HepG2 (cell line): ENCODE data around the gene PKM. TPM values are rescaled to one million over a fixed set of nuclear protein-coding genes. Genes with fewer than 3 reads are reported as not detected.

Source experiments
- ATAC-seq: fragments of 200-7000 bp; cut with Tn5 transposase; 3 replicates; pipeline ENCODE4 v1.9.1; 2020; ENCODE audit warnings: mild to moderate bottlenecking, moderate library complexity
- BruUV-seq: library from RNA; stranded (reverse); fragments of 400-500 nt; replicated peaks from 2 replicates; lab custom pipeline; 2021; lab: Mats Ljungman, UMichigan
- CTCF ChIA-PET: fragments of 300-600 bp; formaldehyde crosslinking; extraction: SDS; loops from one replicate; lab custom pipeline; 2021; ENCODE audit warnings: low total read pairs, inconsistent platforms, low intra/inter-chr PET ratio; lab: Yijun Ruan, JAX
- POLR2A ChIA-PET: fragments of 350-600 bp; sonication (Branson Sonifier 250); formaldehyde crosslinking; loops from one replicate; lab custom pipeline; 2020; ENCODE audit warnings: antibody characterized with exemption, inconsistent platforms; lab: Yijun Ruan, JAX
- DNase-seq: peaks from one replicate; pipeline ENCODE4 v3.0.0-alpha.2; 2015; ENCODE audit warnings: low spot score
- FAIRE-seq: peaks from 3 replicates; lab custom pipeline; 2011; peaks lifted over from hg19 to GRCh38; lab: Jason Lieb, UNC
- H2AFZ ChIP-seq: one replicate; pipeline ENCODE4 v1.6.1; 2011; ENCODE audit warnings: low read length, inconsistent platforms
- H3K27ac ChIP-seq: fragments of 300-600 bp; 3 replicates; pipeline ENCODE4 v1.8.0; 2011; ENCODE audit warnings: mixed run types, mild to moderate bottlenecking, mixed read lengths, low read length, inconsistent platforms; ENCODE audit not compliant: insufficient read depth; ENCODE audit errors: extremely low read length
- H3K27me3 ChIP-seq, 2 experiments: fragments of 200-600 bp in 1 of 2; 2 replicates in 1 of 2; 3 replicates in 1 of 2; pipeline versions ENCODE4 v1.6.0 to v1.8.0; 2011; ENCODE audit warnings: low read length in 2 of 2, mild to moderate bottlenecking in 2 of 2, moderate library complexity in 2 of 2, inconsistent platforms in 1 of 2; ENCODE audit not compliant: insufficient read depth in 2 of 2, control insufficient read depth in 1 of 2
- H3K36me3 ChIP-seq, 2 experiments: fragments of 200-600 bp in 1 of 2; replicated peaks in 1 of 2; 2 replicates in 1 of 2; 3 replicates in 1 of 2; pipeline versions ENCODE4 v1.5.1 to v1.8.0; 2011; ENCODE audit warnings: low read length in 2 of 2, inconsistent platforms in 1 of 2; ENCODE audit not compliant: insufficient read depth in 2 of 2, control insufficient read depth in 1 of 2
- H3K4me1 ChIP-seq: 2 replicates; pipeline ENCODE4 v1.5.1; 2012; ENCODE audit warnings: low read length, inconsistent platforms; ENCODE audit not compliant: insufficient read depth
- H3K4me2 ChIP-seq: 2 replicates; pipeline ENCODE4 v1.6.0; 2011; ENCODE audit warnings: low read depth, low read length, inconsistent platforms
- H3K4me3 ChIP-seq, 3 experiments: fragments of 200-600 bp in 1 of 3; sonication (generic), shearing (Covaris generic) in 1 of 3; replicated peaks in 1 of 3; 2 replicates each; pipeline ENCODE4 v1.5.1; 2011 to 2016; ENCODE audit warnings: low read length in 3 of 3, inconsistent platforms in 2 of 3, low read depth in 2 of 3, mild to moderate bottlenecking in 2 of 3, control low read depth in 1 of 3, mixed read lengths in 1 of 3; ENCODE audit not compliant: insufficient read depth in 1 of 3
- H3K79me2 ChIP-seq: one replicate; pipeline ENCODE4 v1.6.1; 2011; ENCODE audit warnings: low read length, inconsistent platforms; ENCODE audit not compliant: insufficient read depth
- H3K9ac ChIP-seq: 2 replicates; pipeline ENCODE4 v1.6.0; 2011; ENCODE audit warnings: mild to moderate bottlenecking, low read depth, low read length, inconsistent platforms; ENCODE audit not compliant: insufficient read depth
- H3K9me3 ChIP-seq: 2 replicates; pipeline ENCODE4 v1.5.1; 2012; ENCODE audit warnings: mild to moderate bottlenecking, low read length
- H4K20me1 ChIP-seq: 2 replicates; pipeline ENCODE4 v1.6.0; 2011; ENCODE audit warnings: inconsistent platforms, mild to moderate bottlenecking, low read length, moderate library complexity; ENCODE audit not compliant: insufficient read depth
- ARID5B ChIP-seq: IDR thresholded peaks from 2 replicates; pipeline ENCODE4 v1.4.0; 2020; ENCODE audit warnings: mild to moderate bottlenecking, missing genetic modification reagents
- FOXO1 ChIP-seq: sonication (generic); formaldehyde crosslinking; IDR thresholded peaks from 2 replicates; pipeline ENCODE4 v1.4.0; 2020; ENCODE audit warnings: missing genetic modification reagents
- FOXP1 ChIP-seq, 2 experiments: fragments of 450-650 bp in 1 of 2; IDR thresholded peaks; 2 replicates each; pipeline ENCODE4 v1.6.1; 2017 to 2018; ENCODE audit warnings: antibody characterized with exemption in 1 of 2
- GRHL1 ChIP-seq: sonication (generic); formaldehyde crosslinking; conservative IDR thresholded peaks from 2 replicates; pipeline ENCODE4 v1.8.0; 2022; ENCODE audit warnings: missing genetic modification reagents
- HDAC1 ChIP-seq: sonication (generic); formaldehyde crosslinking; IDR thresholded peaks from 2 replicates; pipeline ENCODE4 v1.5.1; 2020; ENCODE audit warnings: mild to moderate bottlenecking, missing genetic modification reagents
- IKZF5 ChIP-seq: IDR thresholded peaks from 2 replicates; pipeline ENCODE4 v1.6.1; 2018; ENCODE audit warnings: missing genetic modification reagents, mild to moderate bottlenecking, missing compliant biosample characterization
- NR2F6 ChIP-seq, 2 experiments: IDR thresholded peaks; 2 replicates each; pipeline ENCODE4 v1.6.1; 2016; ENCODE audit warnings: antibody characterized with exemption in 1 of 2, mild to moderate bottlenecking in 1 of 2
- PLRG1 ChIP-seq: fragments of 450-650 bp; conservative IDR thresholded peaks from 2 replicates; pipeline ENCODE4 v1.6.1; 2016
- RARA ChIP-seq: IDR thresholded peaks from 2 replicates; pipeline ENCODE4 v1.6.1; 2016; ENCODE audit warnings: missing genetic modification reagents, missing compliant biosample characterization
- SOX5 ChIP-seq: IDR thresholded peaks from 2 replicates; pipeline ENCODE4 v1.6.1; 2016; ENCODE audit warnings: borderline replicate concordance
- ZMYM2 ChIP-seq: sonication (generic); formaldehyde crosslinking; IDR thresholded peaks from 2 replicates; pipeline ENCODE4 v1.8.0; 2022; ENCODE audit warnings: mild to moderate bottlenecking, missing genetic modification reagents
- ZNF644 ChIP-seq: IDR thresholded peaks from 2 replicates; pipeline ENCODE4 v1.6.1; 2016; ENCODE audit warnings: low read depth
- ZNF770 ChIP-seq: sonication (generic); formaldehyde crosslinking; IDR thresholded peaks from 2 replicates; pipeline ENCODE4 v1.5.0; 2020; ENCODE audit warnings: mild to moderate bottlenecking, missing genetic modification reagents
- WGBS: methylation state at CpG from one replicate; pipeline ENCODE4 v1.1.6; 2017; ENCODE audit warnings: low lambda C conversion rate; 5-methylcytosine and 5-hydroxymethylcytosine counted together
- in situ Hi-C: cut with HindIII; loops from 2 replicates; pipeline ENCODE4 v1.10.0; 2017; ENCODE audit warnings: low pct_unique_long_range_greater_than_20kb; ENCODE audit not compliant: extremely low pct_ligation_motif_present
- intact Hi-C: fragments of 100-400 bp; cut with micrococcal nuclease; formaldehyde crosslinking; loops from one replicate; pipeline ENCODE4 v1.10.0; 2022; ENCODE audit not compliant: unreplicated experiment
- polyA plus RNA-seq, 8 experiments: library from polyadenylated mRNA; depleted of rRNA in 3 of 8; stranded (reverse) in 7 of 8; unstranded in 1 of 8; fragments of >200 nt; fragmentation: Illumina TruSeq in 4 of 8; extraction: Trizol in 4 of 8; gene quantifications; 2 replicates each; pipeline versions ENCODE4 v1.2.1 to v1.2.3, GENCODE V29; 2011 to 2016; ENCODE audit warnings: low read depth in 4 of 8, missing spikeins in 1 of 8, mixed read lengths in 1 of 8; ENCODE audit not compliant: insufficient read depth in 1 of 8
- total RNA-seq, 5 experiments: library from RNA; depleted of rRNA; stranded (reverse); fragments of >200 nt; fragmentation: Illumina TruSeq; extraction: Trizol; gene quantifications; 2 replicates each; pipeline ENCODE4 v1.2.3, GENCODE V29; 2016; ENCODE audit warnings: low read depth in 1 of 5

The PKM gene
- total and polyA plus RNA-seq, 2 of the 13 experiments (the other 11 are each of a cell fraction or from before 2014, with no cell fraction given) = 488 to 780 TPM

- peak overlapping the region; percentile 44; the same call in 1 of the 2 replicates for H3K9ac ChIP-seq
- DNase-seq (no peak), FAIRE-seq (no peak), ATAC-seq (peak; percentile 3; the same call in 1 of the 3 replicates)
- intact Hi-C loops (no loop called here), in situ Hi-C loops (no loop called here)
- ChIA-PET CTCF (no interaction called here), POLR2A (no interaction called here)
- H4K20me1 ChIP-seq = no peaks in the 10 kb centered on the region
- H3K4me2 ChIP-seq = peak overlapping the region; percentile 73
- BruUV-seq = no TSS peak
- peaks cover 3 to 31% of the 10 kb centered on the region in 2 experiments; a peak in 4 of 5 replicates for H3K27me3 ChIP-seq
- no peaks in the 10 kb centered on the region for H3K36me3 ChIP-seq
- H3K79me2 ChIP-seq = no peaks in the 10 kb centered on the region
- H3K4me1 ChIP-seq = peaks cover 62% of the 10 kb centered on the region
- WGBS = 45% methylated on average over 4 of the region's 5 CpGs
- H3K9me3 ChIP-seq = no peaks in the 10 kb centered on the region
- H3K27ac ChIP-seq = peak overlapping the region; percentile 27
- peak overlapping the region in 1 of 3 experiments; percentile 54; a peak in 2 of 6 replicates for H3K4me3 ChIP-seq
- H2AFZ ChIP-seq = peak overlapping the region; percentile 21
- 0 out of 2 replicates have a peak, but pooled peaks have one; percentile 32 for TF ChIP-seq SOX5
- 0 out of 2 replicates have a peak, but pooled peaks have one; percentile 27 for TF ChIP-seq ARID5B (CRISPR knock-in tag)
- peak; percentile 54; the same call in 1 of the 2 replicates for TF ChIP-seq NR2F6 (IDR thresholded peaks at IDR 0.05)
- 0 out of 2 replicates have a peak, but pooled peaks have one; percentile 44 for TF ChIP-seq NR2F6 (CRISPR knock-in tag; IDR thresholded peaks at IDR 0.05)
- TF ChIP-seq ZMYM2 = no peak
- TF ChIP-seq ZNF770 (CRISPR knock-in tag) = 0 out of 2 replicates have a peak, but pooled peaks have one; percentile 17
- TF ChIP-seq GRHL1 = no peak
- TF ChIP-seq HDAC1 (CRISPR knock-in tag) = 0 out of 2 replicates have a peak, but pooled peaks have one; percentile 9
- TF ChIP-seq ZNF644 = 0 out of 2 replicates have a peak, but pooled peaks have one; percentile 42
- TF ChIP-seq RARA (CRISPR knock-in tag) = peak; percentile 40; the same call in 1 of the 2 replicates
- TF ChIP-seq FOXO1 (CRISPR knock-in tag) = peak; percentile 62; the same call in 1 of the 2 replicates
- no peak for TF ChIP-seq IKZF5 (CRISPR knock-in tag)
- TF ChIP-seq PLRG1 = no peak
- TF ChIP-seq FOXP1 (IDR thresholded peaks at IDR 0.05) = no peak
- 0 out of 2 replicates have a peak, but pooled peaks have one; percentile 34 for TF ChIP-seq FOXP1 (CRISPR knock-in tag; IDR thresholded peaks at IDR 0.05)
These were observed 50.1 kb downstream of the PKM start for GRCh38 chr15:72180761-72181324.
